A549 (cell line): Measurements from ENCODE around the gene PDHX. TPM values are rescaled to one million over a fixed set of nuclear protein-coding genes. Genes with fewer than 3 reads are reported as not detected.

Source experiments
- ATAC-seq, 2 experiments: fragments of 200-7000 bp in 1 of 2; fragments of >200 bp in 1 of 2; cut with Nextera tagmentation in 1 of 2; cut with Tn5 transposase in 1 of 2; 3 replicates each; pipeline versions ENCODE4 v1.8.0 to v1.9.1; 2018 to 2020; ENCODE audit warnings: mild to moderate bottlenecking in 1 of 2, moderate library complexity in 1 of 2
- CTCF ChIA-PET: fragments of 300-600 bp; sonication (Branson Sonifier 250); formaldehyde crosslinking; extraction: SDS; loops from one replicate; lab custom pipeline; 2021; ENCODE audit warnings: antibody characterized with exemption, inconsistent platforms; lab: Yijun Ruan, JAX
- POLR2A ChIA-PET: fragments of 350-600 bp; formaldehyde crosslinking; extraction: SDS; loops from one replicate; lab custom pipeline; 2021; ENCODE audit warnings: antibody characterized with exemption, inconsistent platforms; lab: Yijun Ruan, JAX
- DNase-seq, 2 experiments: peaks; one replicate each; pipeline versions ENCODE4 v3.0.0 to v3.0.0-alpha.2; 2011 to 2016; ENCODE audit warnings: low read depth in 1 of 2, low spot score in 1 of 2
- FAIRE-seq: peaks from 2 replicates; lab custom pipeline; 2011; peaks lifted over from hg19 to GRCh38; lab: Jason Lieb, UNC
- H3K27ac ChIP-seq, 2 experiments: fragments of >200 bp; sonication (Bioruptor Twin); formaldehyde crosslinking; 3 replicates each; pipeline ENCODE4 v1.5.1; 2016 to 2017
- H3K4me1 ChIP-seq: fragments of >200 bp; sonication (Bioruptor Twin); formaldehyde crosslinking; 3 replicates; pipeline ENCODE4 v1.6.1; 2016
- H3K4me2 ChIP-seq: fragments of >200 bp; sonication (Bioruptor Twin); formaldehyde crosslinking; 3 replicates; pipeline ENCODE4 v1.6.1; 2016
- H3K4me3 ChIP-seq: fragments of >200 bp; sonication (Bioruptor Twin); formaldehyde crosslinking; 3 replicates; pipeline ENCODE4 v1.5.1; 2016
- H3K9me3 ChIP-seq: fragments of >200 bp; sonication (Bioruptor Twin); formaldehyde crosslinking; 3 replicates; pipeline ENCODE4 v1.6.1; 2016
- BHLHE40 ChIP-seq: IDR thresholded peaks from 2 replicates; pipeline ENCODE4 v1.6.1; 2012; ENCODE audit warnings: low read depth, low read length, inconsistent platforms
- EHMT2 ChIP-seq: fragments of 200-600 bp; sonication (generic); IDR thresholded peaks from 2 replicates; pipeline ENCODE4 v1.6.1; 2016; ENCODE audit warnings: antibody characterized with exemption, low read depth, mild to moderate bottlenecking, moderate library complexity
- FOSB ChIP-seq: fragments of 250-450 bp; sonication (Bioruptor Pico); IDR thresholded peaks from 2 replicates; pipeline ENCODE4 v1.5.0; 2020; ENCODE audit warnings: mild to moderate bottlenecking, moderate library complexity
- HDAC2 ChIP-seq: fragments of 200-600 bp; sonication (generic); IDR thresholded peaks from 2 replicates; pipeline ENCODE4 v1.6.1; 2016
- HEYL ChIP-seq: fragments of 250-450 bp; sonication (Bioruptor Pico); IDR thresholded peaks from 2 replicates; pipeline ENCODE4 v1.8.0; 2021; ENCODE audit warnings: mild to moderate bottlenecking, moderate library complexity
- HOXB13 ChIP-seq: fragments of 250-450 bp; sonication (Bioruptor Pico); IDR thresholded peaks from 2 replicates; pipeline ENCODE4 v1.5.0; 2020; ENCODE audit warnings: low read depth, mild to moderate bottlenecking, moderate library complexity
- KDM1A ChIP-seq: fragments of 200-600 bp; sonication (generic); IDR thresholded peaks from 2 replicates; pipeline ENCODE4 v1.6.1; 2016; ENCODE audit warnings: low read depth, mild to moderate bottlenecking
- KDM5A ChIP-seq: fragments of 200-600 bp; sonication (generic); IDR thresholded peaks from 2 replicates; pipeline ENCODE4 v1.6.1; 2016; ENCODE audit warnings: antibody characterized with exemption, mild to moderate bottlenecking
- RCOR1 ChIP-seq: fragments of 150-350 bp; IDR thresholded peaks from 2 replicates; pipeline ENCODE4 v1.6.1; 2014; ENCODE audit warnings: antibody characterized with exemption, low read length, low read depth
- RNF2 ChIP-seq: fragments of 200-600 bp; sonication (generic); IDR thresholded peaks from 2 replicates; pipeline ENCODE4 v1.6.1; 2016; ENCODE audit warnings: low read depth, mild to moderate bottlenecking, antibody characterized with exemption, moderate library complexity, borderline replicate concordance
- SREBF2 ChIP-seq: fragments of 450-650 bp; IDR thresholded peaks from 2 replicates; pipeline ENCODE4 v1.6.1; 2014; ENCODE audit warnings: mild to moderate bottlenecking, moderate library complexity
- TP53 ChIP-seq: fragments of 250-450 bp; sonication (Bioruptor Pico); IDR thresholded peaks from 2 replicates; pipeline ENCODE4 v1.5.0; 2021; ENCODE audit warnings: mild to moderate bottlenecking, moderate library complexity
- ZSCAN20 ChIP-seq: fragments of 250-450 bp; sonication (Bioruptor Pico); IDR thresholded peaks from 2 replicates; pipeline ENCODE4 v1.8.0; 2022; ENCODE audit warnings: mild to moderate bottlenecking, moderate library complexity
- WGBS: methylation state at CpG from one replicate; pipeline ENCODE4 v1.1.6; 2017; ENCODE audit errors: missing lambda C conversion rate; 5-methylcytosine and 5-hydroxymethylcytosine counted together
- polyA plus RNA-seq, 4 experiments: library from polyadenylated mRNA; depleted of rRNA in 3 of 4; stranded (reverse); fragments of >200 nt; fragmentation: RNase III in 1 of 4; extraction: RNeasy Plus Mini Kit Qiagen cat#74134 plus additional on column Dnase treatment in 1 of 4; gene quantifications; 2 replicates in 3 of 4; 3 replicates in 1 of 4; pipeline ENCODE4 v1.2.3, GENCODE V29; 2011 to 2017
- TF ChIP-seq, protein P1 (sequence below): fragments of 250-450 bp; sonication (Bioruptor Pico); IDR thresholded peaks from 2 replicates; pipeline ENCODE4 v1.5.0; 2021; ENCODE audit warnings: mild to moderate bottlenecking, moderate library complexity, borderline replicate concordance
- TF ChIP-seq, protein P2 (sequence below): IDR thresholded peaks from 2 replicates; pipeline ENCODE4 v1.6.1; 2012
- TF ChIP-seq, protein P3 (sequence below): fragments of 200-600 bp; sonication (generic); IDR thresholded peaks from 2 replicates; pipeline ENCODE4 v1.6.1; 2016; ENCODE audit warnings: antibody characterized with exemption, mild to moderate bottlenecking, moderate library complexity
- TF ChIP-seq, protein P4 (sequence below): fragments of >200 bp; sonication (Bioruptor Twin); formaldehyde crosslinking; IDR thresholded peaks from 3 replicates; pipeline ENCODE4 v1.5.1; 2016
- TF ChIP-seq, protein P5 (sequence below): fragments of >200 bp; sonication (Bioruptor Twin); formaldehyde crosslinking; IDR thresholded peaks from 2 replicates; pipeline ENCODE4 v1.6.1; 2016
- TF ChIP-seq, protein P6 (sequence below): fragments of 250-450 bp; sonication (Bioruptor Pico); IDR thresholded peaks from 2 replicates; pipeline ENCODE4 v1.5.0; 2020; ENCODE audit warnings: low read depth, mild to moderate bottlenecking, moderate library complexity
- TF ChIP-seq, protein P7 (sequence below): IDR thresholded peaks from 2 replicates; pipeline ENCODE4 v1.6.1; 2012
- TF ChIP-seq, protein P8 (sequence below): fragments of 150-350 bp; IDR thresholded peaks from 2 replicates; pipeline ENCODE4 v1.6.1; 2014; ENCODE audit warnings: low read depth, mild to moderate bottlenecking, low read length

Gene PDHX
- polyA plus RNA-seq, 2 of the 4 experiments (the other 2 are of a cell fraction): 46.5 to 87.4 TPM

DNA sequence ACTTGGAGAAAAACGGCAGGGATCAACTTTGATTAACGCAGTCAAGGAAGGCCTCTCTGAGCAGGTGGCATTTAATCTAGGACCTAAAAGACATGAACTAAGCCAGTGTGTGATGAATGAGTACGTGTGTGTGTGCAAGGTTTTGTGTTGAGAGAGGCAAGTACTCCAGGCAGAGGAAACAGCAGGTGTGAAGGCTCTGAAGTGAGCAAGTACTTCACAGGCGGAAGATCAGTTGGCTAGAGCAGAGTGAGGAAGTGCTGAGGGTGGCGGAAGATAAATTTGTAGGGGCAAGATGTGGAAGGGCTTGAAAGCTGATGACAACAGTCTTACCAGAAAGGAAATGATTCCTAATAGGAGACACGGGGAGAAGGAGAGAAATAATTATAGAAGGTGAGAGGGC, 7.0 kb upstream of the PDHX start (continued):
- TF ChIP-seq, protein P1, sequence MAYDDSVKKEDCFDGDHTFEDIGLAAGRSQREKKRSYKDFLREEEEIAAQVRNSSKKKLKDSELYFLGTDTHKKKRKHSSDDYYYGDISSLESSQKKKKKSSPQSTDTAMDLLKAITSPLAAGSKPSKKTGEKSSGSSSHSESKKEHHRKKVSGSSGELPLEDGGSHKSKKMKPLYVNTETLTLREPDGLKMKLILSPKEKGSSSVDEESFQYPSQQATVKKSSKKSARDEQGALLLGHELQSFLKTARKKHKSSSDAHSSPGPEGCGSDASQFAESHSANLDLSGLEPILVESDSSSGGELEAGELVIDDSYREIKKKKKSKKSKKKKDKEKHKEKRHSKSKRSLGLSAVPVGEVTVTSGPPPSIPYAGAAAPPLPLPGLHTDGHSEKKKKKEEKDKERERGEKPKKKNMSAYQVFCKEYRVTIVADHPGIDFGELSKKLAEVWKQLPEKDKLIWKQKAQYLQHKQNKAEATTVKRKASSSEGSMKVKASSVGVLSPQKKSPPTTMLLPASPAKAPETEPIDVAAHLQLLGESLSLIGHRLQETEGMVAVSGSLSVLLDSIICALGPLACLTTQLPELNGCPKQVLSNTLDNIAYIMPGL: no peak
- TF ChIP-seq HOXB13 (CRISPR knock-in tag): no peak
- TF ChIP-seq SREBF2: no peak
- TF ChIP-seq EHMT2: no peak
- TF ChIP-seq HDAC2: no peak

DNA sequence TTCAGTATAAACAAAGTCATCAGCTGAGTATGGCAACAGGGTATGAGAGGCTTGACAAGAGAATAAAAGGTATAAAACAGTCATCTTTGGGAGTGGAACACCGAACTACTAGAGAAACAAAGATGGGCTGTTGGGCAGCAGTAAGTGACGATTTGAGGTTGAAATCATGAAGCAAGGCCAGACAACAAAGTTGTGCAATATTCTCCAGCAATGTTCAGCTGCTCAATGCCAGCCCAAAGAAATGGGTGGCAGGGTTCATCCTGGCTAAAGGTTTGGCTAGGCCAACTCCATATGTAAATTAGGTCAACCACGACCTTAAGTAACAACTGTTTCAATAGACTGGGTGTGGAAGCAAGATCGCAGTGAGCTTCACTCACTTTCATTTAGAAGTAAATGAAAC, 6.5 kb upstream of the PDHX start:
- Histone ChIP-seq H3K4me2 (no peak overlapping the region), H3K4me1 (peaks cover 5% of the 10 kb centered on the region; the same call in 1 of the 3 replicates), H3K9me3 (no peaks in the 10 kb centered on the region), H3K4me3 (no peak overlapping the region), H3K27ac (no peak overlapping the region)
- POLR2A ChIA-PET: no interaction called here
- CTCF ChIA-PET: interaction anchor here (1.1 to 3.6 kb wide), 3 partner anchors 11 to 324 kb away, joined by 5 to 13 read pairs (median 5); no protein-coding TSS in a partner anchor
- DNase-seq (no peak), ATAC-seq (no peak), FAIRE-seq (no peak)
- no peak for TF ChIP-seq RNF2
- WGBS: 88% methylated on average over 4 of the region's 4 CpGs

DNA sequence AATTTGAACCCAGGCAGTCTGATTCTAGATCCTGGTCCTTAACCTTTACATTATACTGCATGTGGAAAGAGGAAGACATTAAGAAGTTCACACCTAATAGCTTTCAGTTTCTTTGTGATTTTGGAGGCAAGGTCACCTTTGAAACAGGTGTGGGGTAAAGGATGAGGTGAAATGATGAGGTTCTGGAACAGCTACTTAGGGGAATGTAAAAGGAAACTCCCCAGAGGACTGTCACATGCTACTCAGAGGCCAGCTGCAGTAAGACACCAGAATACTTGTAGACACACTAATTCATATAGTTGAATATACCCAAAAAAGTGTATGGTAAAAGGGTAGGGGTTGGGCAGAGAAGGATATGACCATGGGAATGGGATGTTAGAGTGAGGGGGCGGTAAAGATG, 5.6 kb upstream of the PDHX start:
- CTCF ChIA-PET: interaction anchor here (1.1 to 3.6 kb wide), 3 partner anchors 12 to 324 kb away, joined by 5 to 13 read pairs (median 5); no protein-coding TSS in a partner anchor
- ATAC-seq: no peak
- H3K27ac ChIP-seq: no peak overlapping the region
- no peak for DNase-seq
- WGBS: 83% methylated on average over 1 of the region's 1 CpG
- peaks cover 7% of the 10 kb centered on the region; the same call in 1 of the 3 replicates for H3K4me1 ChIP-seq
- POLR2A ChIA-PET: no interaction called here
- no peak overlapping the region for H3K4me2 ChIP-seq
- H3K9me3 ChIP-seq: no peaks in the 10 kb centered on the region
- H3K4me3 ChIP-seq: no peak overlapping the region
- FAIRE-seq: no peak
- TF ChIP-seq, protein P2, sequence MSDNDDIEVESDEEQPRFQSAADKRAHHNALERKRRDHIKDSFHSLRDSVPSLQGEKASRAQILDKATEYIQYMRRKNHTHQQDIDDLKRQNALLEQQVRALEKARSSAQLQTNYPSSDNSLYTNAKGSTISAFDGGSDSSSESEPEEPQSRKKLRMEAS: no peak
- no peak for TF ChIP-seq HEYL
- TF ChIP-seq, protein P3, sequence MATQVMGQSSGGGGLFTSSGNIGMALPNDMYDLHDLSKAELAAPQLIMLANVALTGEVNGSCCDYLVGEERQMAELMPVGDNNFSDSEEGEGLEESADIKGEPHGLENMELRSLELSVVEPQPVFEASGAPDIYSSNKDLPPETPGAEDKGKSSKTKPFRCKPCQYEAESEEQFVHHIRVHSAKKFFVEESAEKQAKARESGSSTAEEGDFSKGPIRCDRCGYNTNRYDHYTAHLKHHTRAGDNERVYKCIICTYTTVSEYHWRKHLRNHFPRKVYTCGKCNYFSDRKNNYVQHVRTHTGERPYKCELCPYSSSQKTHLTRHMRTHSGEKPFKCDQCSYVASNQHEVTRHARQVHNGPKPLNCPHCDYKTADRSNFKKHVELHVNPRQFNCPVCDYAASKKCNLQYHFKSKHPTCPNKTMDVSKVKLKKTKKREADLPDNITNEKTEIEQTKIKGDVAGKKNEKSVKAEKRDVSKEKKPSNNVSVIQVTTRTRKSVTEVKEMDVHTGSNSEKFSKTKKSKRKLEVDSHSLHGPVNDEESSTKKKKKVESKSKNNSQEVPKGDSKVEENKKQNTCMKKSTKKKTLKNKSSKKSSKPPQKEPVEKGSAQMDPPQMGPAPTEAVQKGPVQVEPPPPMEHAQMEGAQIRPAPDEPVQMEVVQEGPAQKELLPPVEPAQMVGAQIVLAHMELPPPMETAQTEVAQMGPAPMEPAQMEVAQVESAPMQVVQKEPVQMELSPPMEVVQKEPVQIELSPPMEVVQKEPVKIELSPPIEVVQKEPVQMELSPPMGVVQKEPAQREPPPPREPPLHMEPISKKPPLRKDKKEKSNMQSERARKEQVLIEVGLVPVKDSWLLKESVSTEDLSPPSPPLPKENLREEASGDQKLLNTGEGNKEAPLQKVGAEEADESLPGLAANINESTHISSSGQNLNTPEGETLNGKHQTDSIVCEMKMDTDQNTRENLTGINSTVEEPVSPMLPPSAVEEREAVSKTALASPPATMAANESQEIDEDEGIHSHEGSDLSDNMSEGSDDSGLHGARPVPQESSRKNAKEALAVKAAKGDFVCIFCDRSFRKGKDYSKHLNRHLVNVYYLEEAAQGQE: no peak
- TF ChIP-seq, protein P4, sequence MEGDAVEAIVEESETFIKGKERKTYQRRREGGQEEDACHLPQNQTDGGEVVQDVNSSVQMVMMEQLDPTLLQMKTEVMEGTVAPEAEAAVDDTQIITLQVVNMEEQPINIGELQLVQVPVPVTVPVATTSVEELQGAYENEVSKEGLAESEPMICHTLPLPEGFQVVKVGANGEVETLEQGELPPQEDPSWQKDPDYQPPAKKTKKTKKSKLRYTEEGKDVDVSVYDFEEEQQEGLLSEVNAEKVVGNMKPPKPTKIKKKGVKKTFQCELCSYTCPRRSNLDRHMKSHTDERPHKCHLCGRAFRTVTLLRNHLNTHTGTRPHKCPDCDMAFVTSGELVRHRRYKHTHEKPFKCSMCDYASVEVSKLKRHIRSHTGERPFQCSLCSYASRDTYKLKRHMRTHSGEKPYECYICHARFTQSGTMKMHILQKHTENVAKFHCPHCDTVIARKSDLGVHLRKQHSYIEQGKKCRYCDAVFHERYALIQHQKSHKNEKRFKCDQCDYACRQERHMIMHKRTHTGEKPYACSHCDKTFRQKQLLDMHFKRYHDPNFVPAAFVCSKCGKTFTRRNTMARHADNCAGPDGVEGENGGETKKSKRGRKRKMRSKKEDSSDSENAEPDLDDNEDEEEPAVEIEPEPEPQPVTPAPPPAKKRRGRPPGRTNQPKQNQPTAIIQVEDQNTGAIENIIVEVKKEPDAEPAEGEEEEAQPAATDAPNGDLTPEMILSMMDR: no peak
- TF ChIP-seq, protein P5, sequence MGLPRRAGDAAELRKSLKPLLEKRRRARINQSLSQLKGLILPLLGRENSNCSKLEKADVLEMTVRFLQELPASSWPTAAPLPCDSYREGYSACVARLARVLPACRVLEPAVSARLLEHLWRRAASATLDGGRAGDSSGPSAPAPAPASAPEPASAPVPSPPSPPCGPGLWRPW: no peak
- TF ChIP-seq BHLHE40: no peak
- no peak for TF ChIP-seq ZSCAN20 (CRISPR knock-in tag)
- TF ChIP-seq KDM5A: no peak
- no peak for TF ChIP-seq SREBF2
- TF ChIP-seq, protein P6, sequence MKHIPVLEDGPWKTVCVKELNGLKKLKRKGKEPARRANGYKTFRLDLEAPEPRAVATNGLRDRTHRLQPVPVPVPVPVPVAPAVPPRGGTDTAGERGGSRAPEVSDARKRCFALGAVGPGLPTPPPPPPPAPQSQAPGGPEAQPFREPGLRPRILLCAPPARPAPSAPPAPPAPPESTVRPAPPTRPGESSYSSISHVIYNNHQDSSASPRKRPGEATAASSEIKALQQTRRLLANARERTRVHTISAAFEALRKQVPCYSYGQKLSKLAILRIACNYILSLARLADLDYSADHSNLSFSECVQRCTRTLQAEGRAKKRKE (CRISPR knock-in tag): no peak
- TF ChIP-seq, protein P7, sequence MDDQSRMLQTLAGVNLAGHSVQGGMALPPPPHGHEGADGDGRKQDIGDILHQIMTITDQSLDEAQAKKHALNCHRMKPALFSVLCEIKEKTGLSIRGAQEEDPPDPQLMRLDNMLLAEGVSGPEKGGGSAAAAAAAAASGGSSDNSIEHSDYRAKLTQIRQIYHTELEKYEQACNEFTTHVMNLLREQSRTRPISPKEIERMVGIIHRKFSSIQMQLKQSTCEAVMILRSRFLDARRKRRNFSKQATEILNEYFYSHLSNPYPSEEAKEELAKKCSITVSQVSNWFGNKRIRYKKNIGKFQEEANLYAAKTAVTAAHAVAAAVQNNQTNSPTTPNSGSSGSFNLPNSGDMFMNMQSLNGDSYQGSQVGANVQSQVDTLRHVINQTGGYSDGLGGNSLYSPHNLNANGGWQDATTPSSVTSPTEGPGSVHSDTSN: no peak
- TF ChIP-seq TP53 (CRISPR knock-in tag): no peak
- TF ChIP-seq, protein P1: no peak
- no peak for TF ChIP-seq KDM1A
- TF ChIP-seq, protein P8, sequence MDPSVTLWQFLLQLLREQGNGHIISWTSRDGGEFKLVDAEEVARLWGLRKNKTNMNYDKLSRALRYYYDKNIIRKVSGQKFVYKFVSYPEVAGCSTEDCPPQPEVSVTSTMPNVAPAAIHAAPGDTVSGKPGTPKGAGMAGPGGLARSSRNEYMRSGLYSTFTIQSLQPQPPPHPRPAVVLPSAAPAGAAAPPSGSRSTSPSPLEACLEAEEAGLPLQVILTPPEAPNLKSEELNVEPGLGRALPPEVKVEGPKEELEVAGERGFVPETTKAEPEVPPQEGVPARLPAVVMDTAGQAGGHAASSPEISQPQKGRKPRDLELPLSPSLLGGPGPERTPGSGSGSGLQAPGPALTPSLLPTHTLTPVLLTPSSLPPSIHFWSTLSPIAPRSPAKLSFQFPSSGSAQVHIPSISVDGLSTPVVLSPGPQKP: no peak
- TF ChIP-seq FOSB (CRISPR knock-in tag): no peak
- TF ChIP-seq RCOR1: no peak
